SJCRH30 (cell line): ENCODE measurements around the gene RAD50. TPM values are rescaled to one million over a fixed set of nuclear protein-coding genes. Genes with fewer than 3 reads are reported as not detected.
"Not testable (repeated sequence)": the region's sequence is repeated elsewhere in the genome, so short reads cannot be mapped to it uniquely, and the experiment has no call there.

Source experiments
- DNase-seq, 2 experiments: peaks; one replicate each; pipeline ENCODE4 v3.0.0-alpha.2; 2015 to 2020
- H3K27ac ChIP-seq: fragments of 250-450 bp; sonication (Bioruptor Pico); 2 replicates; pipeline ENCODE4 v1.5.1; 2020; ENCODE audit warnings: mild to moderate bottlenecking, moderate library complexity
- H3K27me3 ChIP-seq: fragments of 250-450 bp; sonication (Bioruptor Pico); 2 replicates; pipeline ENCODE4 v1.5.1; 2020; ENCODE audit warnings: mild to moderate bottlenecking, moderate library complexity
- H3K36me3 ChIP-seq: fragments of 250-450 bp; sonication (Bioruptor Pico); 2 replicates; pipeline ENCODE4 v1.5.1; 2020; ENCODE audit warnings: mild to moderate bottlenecking, moderate library complexity
- H3K4me1 ChIP-seq: fragments of 250-450 bp; sonication (Bioruptor Pico); 2 replicates; pipeline ENCODE4 v1.5.1; 2020; ENCODE audit warnings: mild to moderate bottlenecking, moderate library complexity
- H3K4me3 ChIP-seq: fragments of 250-450 bp; sonication (Bioruptor Pico); 2 replicates; pipeline ENCODE4 v1.5.1; 2020; ENCODE audit warnings: mild to moderate bottlenecking, moderate library complexity
- H3K9me3 ChIP-seq: fragments of 250-450 bp; sonication (Bioruptor Pico); replicated peaks from 2 replicates; pipeline ENCODE4 v1.5.1; 2020; ENCODE audit warnings: mild to moderate bottlenecking, moderate library complexity
- total RNA-seq: library from RNA; depleted of rRNA; stranded (reverse); fragments of >200 nt; shearing (Covaris generic); gene quantifications from 2 replicates; pipeline ENCODE4 v1.2.3, GENCODE V29; 2014

Gene RAD50
- total RNA-seq, 1 experiment from 2014 or later: 28.2 TPM

DNA sequence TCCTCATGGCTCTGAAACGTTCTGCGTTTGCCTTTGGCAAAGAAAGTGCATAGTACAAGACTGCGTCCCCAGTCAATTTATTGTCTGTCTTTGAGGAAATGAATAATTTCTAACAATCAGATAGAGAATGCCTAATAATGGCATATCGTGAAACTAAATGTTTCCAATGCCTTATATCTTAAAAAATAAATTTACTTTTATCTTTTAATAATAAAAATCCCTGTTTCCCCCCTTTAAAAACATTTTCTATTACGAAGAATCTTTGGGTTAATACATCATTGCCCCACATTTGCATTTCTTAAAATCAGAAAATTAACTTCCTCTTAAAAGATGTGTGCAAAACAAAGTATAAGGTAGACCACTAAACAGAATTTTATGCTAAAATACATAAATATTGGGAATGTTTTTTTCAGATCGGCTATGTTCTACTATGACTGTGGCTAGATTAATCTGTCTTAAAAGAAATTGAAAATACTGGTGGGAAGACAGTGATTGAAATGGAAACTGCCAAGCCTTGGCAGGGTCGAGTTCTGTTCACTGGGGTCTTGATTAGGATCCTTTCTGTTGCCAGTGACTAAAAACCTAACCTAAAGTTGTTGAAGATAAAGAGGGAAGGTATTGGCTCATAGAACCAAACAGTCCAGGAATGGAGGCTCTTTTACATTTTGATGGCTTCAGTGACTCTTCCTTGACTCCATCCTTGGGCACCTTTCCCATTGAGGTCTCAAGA, 13.1 kb upstream of the RAD50 start, which contains the start of gene IL5:
IL5 (minus strand) TSS at position 51 of the 730 bp plus-strand sequence; CDS start at position 7, 44 bp downstream.
- H3K36me3 ChIP-seq: no peaks in the 10 kb centered on the region
- no peak for DNase-seq

DNA sequence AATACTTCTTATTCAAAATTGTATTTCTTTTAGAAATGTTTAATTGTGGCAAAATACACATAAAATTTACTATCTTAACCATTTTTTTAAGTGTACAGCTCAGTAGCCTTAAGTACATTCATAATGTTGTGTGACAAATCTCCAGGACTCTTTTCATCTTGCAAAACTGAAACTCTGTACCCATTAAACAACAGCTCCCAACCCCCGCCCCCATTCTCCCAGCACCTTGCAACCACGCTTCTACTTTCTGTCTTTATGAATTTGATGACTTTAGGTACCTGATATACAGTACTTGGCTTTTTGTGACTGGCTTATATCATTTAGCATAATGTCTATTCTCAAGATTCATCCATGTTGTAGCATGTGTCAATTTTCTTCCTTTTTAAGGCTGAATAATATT, 10.7 kb upstream of the RAD50 start:
- Histone ChIP-seq H3K27ac (no peak overlapping the region), H3K4me3 (no peak overlapping the region), H3K9me3 (no peaks in the 10 kb centered on the region), H3K36me3 (no peaks in the 10 kb centered on the region), H3K4me1 (no peaks in the 10 kb centered on the region), H3K27me3 (0 out of 2 replicates have a peak, but pooled peaks cover 6% of the 10 kb centered on the region)
- DNase-seq: no peak

More for the DNA sequence above, 13.1 kb upstream of the RAD50 start, which contains the start of gene IL5:
- Histone ChIP-seq H3K27ac (no peak within 1 kb of the TSS), H3K9me3 (no peaks in the 10 kb centered on the region), H3K27me3 (0 out of 2 replicates have a peak, but pooled peaks cover 6% of the 10 kb centered on the region), H3K4me1 (no peaks in the 10 kb centered on the region), H3K4me3 (no peak within 1 kb of the TSS)

DNA sequence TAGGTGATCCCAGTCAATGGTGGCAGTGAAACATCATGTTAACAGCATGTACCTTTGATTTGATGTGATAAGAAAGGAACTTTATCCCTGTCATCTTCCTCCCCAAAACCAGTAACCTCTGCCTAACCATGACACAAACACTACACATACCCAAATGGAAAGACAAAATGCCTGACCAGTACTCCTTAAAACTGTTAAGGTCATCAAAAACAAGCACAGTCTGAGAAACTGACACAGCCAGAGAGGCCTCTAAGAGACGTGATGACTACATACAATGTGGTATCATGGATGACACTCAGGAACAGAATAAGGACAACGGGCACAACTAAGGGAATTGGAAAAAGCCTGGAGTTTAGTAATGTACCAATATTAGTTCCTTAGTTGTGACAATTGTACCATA, 9.5 kb upstream of the RAD50 start:
- DNase-seq: no peak
- no peaks in the 10 kb centered on the region for H3K27me3 ChIP-seq

DNA sequence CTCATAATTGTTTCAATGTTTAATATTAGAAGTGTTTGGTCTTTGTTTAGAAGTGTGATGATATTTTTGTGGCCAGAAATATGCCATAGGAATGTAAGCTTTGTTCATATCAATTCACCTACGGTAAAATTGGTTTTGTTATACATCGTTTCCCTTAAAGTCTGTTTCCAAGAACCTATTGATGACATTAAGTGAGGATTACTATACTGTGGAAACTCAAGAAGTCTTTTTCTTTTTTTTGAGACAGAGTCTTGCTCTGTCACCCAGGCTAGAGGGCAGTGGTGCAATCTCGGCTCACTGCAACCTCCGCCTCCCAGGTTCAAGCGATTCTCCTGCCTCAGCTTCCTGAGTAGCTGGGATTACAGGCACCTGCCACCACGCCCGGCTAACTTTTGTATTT, 7.9 kb upstream of the RAD50 start:
- not testable (repeated sequence) for H3K27ac ChIP-seq, H3K4me1 ChIP-seq, H3K36me3 ChIP-seq, DNase-seq, H3K9me3 ChIP-seq, H3K4me3 ChIP-seq, H3K27me3 ChIP-seq

More for the DNA sequence above, 9.5 kb upstream of the RAD50 start:
- H3K4me3 ChIP-seq: no peak overlapping the region
- no peak overlapping the region for H3K27ac ChIP-seq
- H3K4me1 ChIP-seq: no peaks in the 10 kb centered on the region
- no peaks in the 10 kb centered on the region for H3K9me3 ChIP-seq
- H3K36me3 ChIP-seq: no peaks in the 10 kb centered on the region

- Histone ChIP-seq H3K9me3 (no peaks in the 10 kb centered on the region; the same call in 1 of the 2 replicates), H3K4me1 (no peaks in the 10 kb centered on the region), H3K36me3 (no peaks in the 10 kb centered on the region), H3K27me3 (no peaks in the 10 kb centered on the region), H3K4me3 (no peak overlapping the region), H3K27ac (no peak overlapping the region)
- DNase-seq: no peak
These were observed 7.2 kb upstream of the RAD50 start for GRCh38 chr5:132549576-132549975.

DNA sequence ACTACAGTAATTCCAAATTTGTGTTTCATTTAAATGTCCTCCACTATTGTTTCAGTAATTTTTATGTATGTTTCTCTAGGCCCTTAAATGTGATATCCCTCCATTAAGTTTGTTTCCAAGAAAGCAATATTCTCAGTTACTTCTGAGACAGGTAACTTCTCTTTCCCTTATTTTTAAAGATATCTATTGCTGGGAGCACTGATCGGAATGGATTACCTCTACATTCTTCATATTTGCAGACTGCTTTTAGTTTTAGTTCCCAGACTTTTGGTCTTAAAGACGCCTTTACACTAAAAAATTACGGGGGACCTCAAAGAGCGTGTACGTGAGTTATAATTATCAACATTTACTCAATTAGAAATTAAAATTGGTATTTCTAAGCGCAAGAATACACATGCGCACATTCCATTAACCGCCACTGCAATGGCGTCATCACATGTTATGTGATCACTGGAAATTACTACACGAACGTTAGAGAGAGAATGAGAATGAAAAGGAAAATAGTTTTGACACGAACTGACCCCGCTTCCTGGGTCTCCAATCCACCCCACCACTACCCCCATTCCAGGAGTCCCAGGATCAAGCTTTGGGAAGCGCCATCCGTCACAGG, 519 bp upstream of the RAD50 start:
- Histone ChIP-seq H3K4me1 (no peaks in the 10 kb centered on the region), H3K9me3 (no peaks in the 10 kb centered on the region; the same call in 1 of the 2 replicates), H3K27ac (peak overlapping the region; percentile 31; the same call in 1 of the 2 replicates), H3K36me3 (no peaks in the 10 kb centered on the region; the same call in 1 of the 2 replicates), H3K4me3 (peak overlapping the region; percentile 62), H3K27me3 (no peaks in the 10 kb centered on the region)
- peak in 1 of 2 experiments; percentile 1 for DNase-seq

DNA sequence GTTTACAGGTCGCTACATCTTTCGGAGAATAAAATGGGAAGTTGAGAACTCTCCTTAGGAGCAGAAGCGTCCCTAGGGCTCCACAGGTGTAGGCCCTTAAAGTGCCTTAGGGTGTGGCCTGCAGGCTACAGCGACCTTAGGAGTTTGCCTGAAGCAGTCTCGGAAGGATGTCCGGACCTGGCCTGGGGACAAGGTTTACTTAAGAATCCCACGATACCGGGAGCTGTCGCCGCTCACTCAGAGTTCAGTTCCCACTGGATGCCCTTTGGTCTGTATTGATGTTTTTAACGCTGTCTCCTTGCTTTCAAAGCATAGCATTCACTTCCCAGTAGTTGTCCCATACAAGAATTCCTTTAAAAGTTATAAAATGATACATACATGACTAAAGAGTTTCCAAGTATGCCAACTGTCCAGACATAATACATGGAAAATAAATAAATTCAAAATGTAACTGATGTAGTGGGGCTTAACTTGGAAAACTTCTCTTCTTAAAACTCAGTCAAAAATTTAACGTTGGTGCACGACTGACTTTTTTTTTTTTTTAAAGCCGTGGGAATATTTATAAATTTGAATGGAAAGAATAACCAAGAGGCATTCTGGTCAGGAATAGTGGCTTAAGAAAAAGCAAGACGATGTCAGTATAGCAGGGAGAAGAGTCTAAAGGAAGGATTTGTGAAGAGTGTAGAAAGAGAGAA, 848 bp downstream of the RAD50 start:
- Histone ChIP-seq H3K27ac (peak overlapping the region; percentile 31), H3K4me3 (peak overlapping the region; percentile 62), H3K4me1 (no peaks in the 10 kb centered on the region), H3K36me3 (peaks cover 2% of the 10 kb centered on the region; the same call in 1 of the 2 replicates), H3K9me3 (no peaks in the 10 kb centered on the region; the same call in 1 of the 2 replicates), H3K27me3 (no peaks in the 10 kb centered on the region)
- DNase-seq: peak; percentile 44 to 58

DNA sequence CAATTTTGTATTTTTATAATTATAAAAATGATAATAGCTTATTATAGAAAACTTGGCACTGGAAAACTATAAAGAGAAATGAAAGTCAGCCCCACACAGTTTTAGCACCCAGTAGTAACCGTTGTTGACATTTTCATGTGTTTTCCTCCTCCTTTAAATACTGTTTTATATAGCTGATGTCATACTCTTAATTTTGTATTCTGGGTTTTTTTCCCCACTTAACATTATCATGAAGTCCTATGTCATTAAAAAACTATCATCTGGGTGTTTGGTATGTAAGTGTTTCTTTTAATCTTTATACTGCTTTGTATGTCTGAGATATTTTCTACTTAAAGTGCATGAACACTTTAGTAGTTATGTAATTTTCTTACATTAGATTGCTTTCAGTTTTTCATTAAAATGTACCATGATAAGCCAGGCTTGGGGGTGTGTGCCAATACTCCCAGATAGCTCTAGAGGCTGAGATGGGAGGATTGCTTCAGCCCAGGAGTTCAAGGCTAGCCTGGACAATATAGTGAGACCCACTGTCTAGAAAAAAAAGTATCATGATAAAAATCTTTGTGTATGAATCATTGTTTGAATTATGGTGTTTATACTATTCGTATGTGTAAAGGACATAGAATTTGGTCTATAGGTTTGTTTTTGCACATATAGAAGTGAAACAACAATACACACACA, 2.7 kb downstream of the RAD50 start:
- Histone ChIP-seq H3K36me3 (peaks cover 3% of the 10 kb centered on the region; the same call in 1 of the 2 replicates), H3K4me3 (no peak overlapping the region), H3K27me3 (no peaks in the 10 kb centered on the region), H3K27ac (no peak overlapping the region), H3K9me3 (no peaks in the 10 kb centered on the region; the same call in 1 of the 2 replicates), H3K4me1 (no peaks in the 10 kb centered on the region)
- no peak for DNase-seq

DNA sequence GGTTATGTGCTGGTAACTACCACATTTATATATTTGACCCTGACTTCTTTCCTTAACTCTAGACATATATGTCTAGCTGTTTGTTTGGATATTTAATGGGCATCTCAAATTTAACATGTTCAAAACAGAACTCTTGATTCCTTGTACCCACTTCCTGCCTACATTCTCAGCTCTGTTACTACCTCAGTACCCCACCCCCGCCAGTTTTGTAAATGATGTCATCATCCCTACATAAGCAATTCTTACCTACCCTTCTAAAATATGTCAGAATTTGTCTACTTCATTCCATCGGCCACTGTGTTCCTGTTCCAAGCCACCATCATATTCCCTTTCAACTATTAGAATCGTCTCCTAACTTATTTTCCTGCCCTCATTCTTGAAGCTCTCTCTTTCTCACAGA, 4.8 kb downstream of the RAD50 start:
- DNase-seq: no peak
- H3K27me3 ChIP-seq: no peaks in the 10 kb centered on the region
- H3K9me3 ChIP-seq: no peaks in the 10 kb centered on the region; the same call in 1 of the 2 replicates
- no peak overlapping the region for H3K4me3 ChIP-seq
- no peak overlapping the region for H3K27ac ChIP-seq
- H3K4me1 ChIP-seq: no peaks in the 10 kb centered on the region
- peaks cover 3% of the 10 kb centered on the region; the same call in 1 of the 2 replicates for H3K36me3 ChIP-seq

DNA sequence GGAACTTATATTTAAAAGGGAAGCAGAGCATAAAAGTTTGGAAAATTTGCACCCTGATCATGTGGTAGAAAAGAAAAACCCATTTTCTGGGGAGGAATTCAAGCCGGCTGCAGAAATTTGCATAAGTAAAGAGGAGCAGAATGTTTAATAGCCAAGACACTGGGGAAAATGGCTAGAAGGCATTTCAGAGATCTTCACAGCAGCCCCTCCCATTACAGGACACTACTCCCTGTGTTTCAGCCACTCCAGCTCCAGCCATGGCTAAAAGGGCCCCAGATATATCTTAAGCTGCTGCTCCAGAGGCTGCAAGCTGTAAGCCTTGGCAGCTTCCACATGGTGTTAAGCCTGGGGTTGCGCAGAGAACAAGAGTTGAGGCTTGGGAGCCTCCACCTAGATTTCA, 7.8 kb downstream of the RAD50 start:
- DNase-seq, H3K4me3 ChIP-seq, H3K4me1 ChIP-seq, H3K27me3 ChIP-seq, H3K27ac ChIP-seq, H3K9me3 ChIP-seq: not testable (repeated sequence)
- H3K36me3 ChIP-seq: peaks cover 15% of the 10 kb centered on the region; the same call in 1 of the 2 replicates

DNA sequence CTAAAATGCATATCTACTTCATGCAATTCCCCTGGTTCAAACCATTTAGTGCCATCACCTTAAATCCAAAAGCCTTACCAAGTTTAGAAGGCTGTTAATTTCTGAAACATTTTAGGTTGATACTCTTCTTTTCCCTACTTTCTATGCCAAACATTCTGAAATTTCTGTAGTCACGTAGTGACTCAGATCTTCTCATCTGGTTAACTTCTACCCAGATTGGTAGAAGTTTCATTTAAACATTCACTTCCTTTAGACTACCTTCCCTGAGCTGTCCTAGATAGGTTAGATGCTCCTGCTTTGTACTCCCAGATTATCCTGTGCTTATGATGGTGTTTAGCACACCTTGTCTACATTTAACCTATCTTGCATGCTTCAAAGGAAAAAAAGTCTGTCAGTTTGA, 9.9 kb downstream of the RAD50 start:
- Histone ChIP-seq H3K27me3 (no peaks in the 10 kb centered on the region), H3K27ac (no peak overlapping the region), H3K4me1 (no peaks in the 10 kb centered on the region), H3K4me3 (no peak overlapping the region), H3K36me3 (peaks cover 15% of the 10 kb centered on the region; the same call in 1 of the 2 replicates), H3K9me3 (no peaks in the 10 kb centered on the region; the same call in 1 of the 2 replicates)
- no peak for DNase-seq

DNA sequence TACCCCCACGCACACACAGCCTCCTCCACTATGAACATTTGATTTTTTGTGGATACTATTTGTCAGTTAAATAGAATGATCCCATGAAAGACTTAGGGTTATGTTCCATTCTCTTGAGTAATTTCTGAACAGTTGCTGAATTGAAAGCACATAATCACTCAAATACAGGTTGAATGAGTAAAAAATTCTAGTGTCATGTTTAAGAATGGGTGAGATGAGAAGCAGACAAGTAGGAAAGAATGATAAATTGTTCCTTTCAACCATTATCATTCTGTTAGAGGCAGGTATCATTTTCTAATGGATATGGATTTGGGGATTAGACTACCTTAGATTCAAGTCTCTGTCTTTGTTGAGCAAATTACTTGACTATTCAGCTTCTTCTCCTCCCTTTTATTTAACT, 19.3 kb downstream of the RAD50 start:
- Histone ChIP-seq H3K4me1 (no peaks in the 10 kb centered on the region), H3K4me3 (no peak overlapping the region), H3K27me3 (no peaks in the 10 kb centered on the region), H3K27ac (no peak overlapping the region), H3K9me3 (no peaks in the 10 kb centered on the region), H3K36me3 (peaks cover 24% of the 10 kb centered on the region)
- DNase-seq: no peak

DNA sequence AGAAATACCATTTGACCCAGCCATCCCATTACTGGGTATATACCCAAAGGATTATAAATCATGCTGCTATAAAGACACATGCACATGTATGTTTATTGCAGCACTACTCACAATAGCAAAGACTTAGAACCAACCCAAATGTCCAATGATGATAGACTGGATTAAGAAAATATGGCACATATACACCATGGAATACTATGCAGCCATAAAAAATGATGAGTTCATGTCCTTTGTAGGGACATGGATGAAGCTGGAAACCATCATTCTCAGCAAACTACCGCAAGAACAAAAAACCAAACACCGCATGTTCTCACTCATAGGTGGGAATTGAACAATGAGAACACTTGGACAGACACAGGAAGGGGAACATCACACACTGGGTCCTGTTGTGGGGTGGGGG, 27.8 kb downstream of the RAD50 start:
- not testable (repeated sequence) for H3K4me3 ChIP-seq
- peaks cover 31% of the 10 kb centered on the region for H3K36me3 ChIP-seq

DNA sequence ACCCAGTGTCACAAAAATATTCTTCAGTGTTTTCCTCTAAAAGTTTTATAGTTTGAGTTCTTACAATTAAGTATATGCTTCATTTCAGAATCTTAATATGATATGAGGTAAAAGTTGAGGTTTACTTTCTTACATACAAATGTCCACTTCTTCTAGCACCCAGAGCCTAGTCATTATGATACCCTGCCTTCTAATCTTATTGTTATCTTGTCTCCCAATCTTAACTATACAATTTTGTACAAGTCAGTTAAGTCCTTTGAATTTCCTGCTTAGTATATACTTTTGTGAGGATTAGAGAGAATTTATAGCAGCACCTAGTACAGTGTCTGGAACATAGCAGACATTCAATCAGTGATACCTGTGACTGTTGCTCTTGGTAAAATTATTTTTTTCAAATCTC, 29.3 kb downstream of the RAD50 start:
- Histone ChIP-seq H3K27me3 (no peaks in the 10 kb centered on the region), H3K4me1 (no peaks in the 10 kb centered on the region), H3K9me3 (no peaks in the 10 kb centered on the region), H3K36me3 (peaks cover 30% of the 10 kb centered on the region), H3K4me3 (no peak overlapping the region), H3K27ac (no peak overlapping the region)
- DNase-seq: no peak

More for the DNA sequence above, 27.8 kb downstream of the RAD50 start:
- not testable (repeated sequence) for H3K27me3 ChIP-seq, H3K4me1 ChIP-seq, H3K9me3 ChIP-seq, H3K27ac ChIP-seq, DNase-seq
